ENCODE measurements around the gene CCR5AS.

GRCh38 chr3:46399098-46399497 is 7.8 kb downstream of the CCR5AS start:
- TF ChIP-seq EP300 (conservative IDR thresholded peaks at IDR 0.05; ENCODE audit: poor library complexity, severe bottlenecking) (no peak), CTCF (IDR thresholded peaks at IDR 0.05; ENCODE audit: poor library complexity, severe bottlenecking) (no peak)
